HG03565 (cell line): Measurements from ENCODE around the gene OSBPL6.
"Not testable (repeated sequence)": the region's sequence is repeated elsewhere in the genome, so short reads cannot be mapped to it uniquely, and the experiment has no call there.

ENCODE experiments used
- ATAC-seq: cut with Tn5 transposase; IDR thresholded peaks from one replicate; pipeline ENCODE4 v1.9.1; 2021; ENCODE audit warnings: mild to moderate bottlenecking, moderate library complexity; ENCODE audit not compliant: unreplicated experiment

Gene OSBPL6

GRCh38 chr2:178193823-178194599 is at the start of gene OSBPL6:
Gene OSBPL6, plus strand, starts transcription at chr2:178194512. Its CDS starts 111,673 bp downstream, at chr2:178306185.
- ATAC-seq: peak; percentile 81

GRCh38 chr2:178152033-178152432 is 42.3 kb upstream of the OSBPL6 start:
- ATAC-seq: no peak

GRCh38 chr2:178152542-178152941 is 41.8 kb upstream of the OSBPL6 start:
- no peak for ATAC-seq

- ATAC-seq: no peak
These were observed 41.3 kb upstream of the OSBPL6 start for GRCh38 chr2:178152977-178153376.

GRCh38 chr2:178153878-178154277 is 40.4 kb upstream of the OSBPL6 start:
- ATAC-seq: not testable (repeated sequence)

GRCh38 chr2:178155524-178155923 is 38.8 kb upstream of the OSBPL6 start:
- ATAC-seq: no peak

- no peak for ATAC-seq
These were observed 36.7 kb upstream of the OSBPL6 start for GRCh38 chr2:178157574-178157973.

- ATAC-seq: no peak
These were observed 34.3 kb upstream of the OSBPL6 start for GRCh38 chr2:178159966-178160365.

- ATAC-seq: no peak
These were observed 33.7 kb upstream of the OSBPL6 start for GRCh38 chr2:178160601-178161000.

GRCh38 chr2:178163395-178163794 is 30.9 kb upstream of the OSBPL6 start:
- no peak for ATAC-seq

GRCh38 chr2:178163911-178164310 is 30.4 kb upstream of the OSBPL6 start:
- ATAC-seq: no peak

- no peak for ATAC-seq
These were observed 20.7 kb upstream of the OSBPL6 start for GRCh38 chr2:178173657-178174056.

GRCh38 chr2:178177066-178177679 is 17.1 kb upstream of the OSBPL6 start:
- no peak for ATAC-seq

GRCh38 chr2:178180648-178181047 is 13.7 kb upstream of the OSBPL6 start:
- not testable (repeated sequence) for ATAC-seq

- ATAC-seq: no peak
These were observed 6.5 kb upstream of the OSBPL6 start for GRCh38 chr2:178187861-178188260.

GRCh38 chr2:178188466-178188865 is 5.8 kb upstream of the OSBPL6 start:
- no peak for ATAC-seq

- no peak for ATAC-seq
These were observed 3.3 kb upstream of the OSBPL6 start for GRCh38 chr2:178191004-178191508.

GRCh38 chr2:178191511-178191910 is 2.8 kb upstream of the OSBPL6 start:
- ATAC-seq: no peak

GRCh38 chr2:178193496-178193822 is 853 bp upstream of the OSBPL6 start:
- ATAC-seq: no peak

GRCh38 chr2:178194600-178195389 is 483 bp downstream of the OSBPL6 start:
- no peak for ATAC-seq

GRCh38 chr2:178195390-178196166 is 1.3 kb downstream of the OSBPL6 start:
- ATAC-seq: no peak
